GM08714 (cell line): ENCODE data around the gene L3MBTL1.

Source experiments
- H3K4me3 ChIP-seq: fragments of 200-500 bp; sonication (Bioruptor generic); 2 replicates; pipeline ENCODE4 v1.5.1; 2014; ENCODE audit warnings: mild to moderate bottlenecking, low read length, inconsistent platforms
- ZNF274 ChIP-seq: IDR thresholded peaks from 2 replicates; pipeline ENCODE4 v1.6.1; 2012; ENCODE audit warnings: mild to moderate bottlenecking, low read depth, low read length

Gene L3MBTL1

GRCh38 chr20:43515628-43516027 is 8.1 kb downstream of the L3MBTL1 start:
- no peak for TF ChIP-seq ZNF274
- no peak overlapping the region; the same call in 1 of the 2 replicates for H3K4me3 ChIP-seq

- H3K4me3 ChIP-seq = no peak overlapping the region
Observed at GRCh38 chr20:43516251-43516824, 8.8 kb downstream of the L3MBTL1 start.

GRCh38 chr20:43520074-43520630 is 12.7 kb downstream of the L3MBTL1 start:
- no peak for TF ChIP-seq ZNF274
- no peak overlapping the region for H3K4me3 ChIP-seq

More at GRCh38 chr20:43516251-43516824, 8.8 kb downstream of the L3MBTL1 start:
- no peak for TF ChIP-seq ZNF274

- no peak for TF ChIP-seq ZNF274
- no peak overlapping the region for H3K4me3 ChIP-seq
Observed at GRCh38 chr20:43525021-43525420, 17.5 kb downstream of the L3MBTL1 start.

- H3K4me3 ChIP-seq = no peak overlapping the region
- no peak for TF ChIP-seq ZNF274
Observed at GRCh38 chr20:43528258-43528875, 20.9 kb downstream of the L3MBTL1 start.

- TF ChIP-seq ZNF274 = no peak
Observed at GRCh38 chr20:43529051-43529450, 21.6 kb downstream of the L3MBTL1 start.

GRCh38 chr20:43529457-43530153 is 22.1 kb downstream of the L3MBTL1 start:
- H3K4me3 ChIP-seq = no peak overlapping the region
- no peak for TF ChIP-seq ZNF274

More at GRCh38 chr20:43529051-43529450, 21.6 kb downstream of the L3MBTL1 start:
- H3K4me3 ChIP-seq = no peak overlapping the region

GRCh38 chr20:43530321-43531090 is 23.0 kb downstream of the L3MBTL1 start:
- no peak overlapping the region for H3K4me3 ChIP-seq
- no peak for TF ChIP-seq ZNF274

GRCh38 chr20:43531091-43531443 is 23.6 kb downstream of the L3MBTL1 start:
- no peak overlapping the region for H3K4me3 ChIP-seq
- no peak for TF ChIP-seq ZNF274

- no peak overlapping the region for H3K4me3 ChIP-seq
- no peak for TF ChIP-seq ZNF274
Observed at GRCh38 chr20:43532416-43533055, 25.0 kb downstream of the L3MBTL1 start.

- H3K4me3 ChIP-seq = no peak overlapping the region
- no peak for TF ChIP-seq ZNF274
Observed at GRCh38 chr20:43533060-43533459, 25.6 kb downstream of the L3MBTL1 start.

GRCh38 chr20:43534016-43534415 is 26.5 kb downstream of the L3MBTL1 start:
- no peak for TF ChIP-seq ZNF274
- H3K4me3 ChIP-seq = no peak overlapping the region

- no peak for TF ChIP-seq ZNF274
- no peak overlapping the region for H3K4me3 ChIP-seq
Observed at GRCh38 chr20:43534791-43535350, 27.4 kb downstream of the L3MBTL1 start.
